Esophagus muscularis mucosa (tissue), 4 donors: ENCODE data around the gene IGFL4. TPM values are rescaled to one million over a fixed set of nuclear protein-coding genes. Genes with fewer than 3 reads are reported as not detected.

Experiments
- DNase-seq: peaks from one replicate; pipeline ENCODE4 v3.0.0-alpha.2; 2017; ENCODE audit errors: extremely low spot score
- H3K27ac ChIP-seq, 4 donors: fragments of 200-600 bp; sonication (generic); replicated peaks in 1 of 4; 1 replicate in 3 of 4; 2 replicates in 1 of 4; pipeline ENCODE4 v1.5.1; 2016 to 2019; ENCODE audit warnings: mild to moderate bottlenecking in 1 of 4
- H3K27me3 ChIP-seq, 4 donors: fragments of 200-600 bp; sonication (generic); one replicate each; pipeline versions ENCODE4 v1.5.1 to v1.6.0; 2016 to 2019
- H3K36me3 ChIP-seq, 4 donors: fragments of 200-600 bp; sonication (generic); one replicate each; pipeline ENCODE4 v1.5.1; 2016 to 2019
- H3K4me1 ChIP-seq, 4 donors: fragments of 200-600 bp; sonication (generic); one replicate each; pipeline ENCODE4 v1.5.1; 2016 to 2019
- H3K4me3 ChIP-seq, 4 donors: fragments of 200-600 bp; sonication (generic); 1 replicate in 2 of 4; 2 replicates in 2 of 4; pipeline ENCODE4 v1.5.1; 2016 to 2019; ENCODE audit warnings: mild to moderate bottlenecking in 4 of 4, moderate library complexity in 1 of 4
- H3K9me3 ChIP-seq, 4 donors: fragments of 200-600 bp; sonication (generic); 1 replicate in 3 of 4; 2 replicates in 1 of 4; pipeline ENCODE4 v1.5.1; 2016 to 2019
- CTCF ChIP-seq, 3 experiments: fragments of 200-600 bp in 2 of 3; fragments of 450-650 bp in 1 of 3; sonication (generic) in 2 of 3; IDR thresholded peaks; one replicate each; pipeline ENCODE4 v1.5.1; 2017 to 2019; ENCODE audit warnings: antibody characterized with exemption in 3 of 3, mild to moderate bottlenecking in 2 of 3, moderate library complexity in 1 of 3
- EP300 ChIP-seq: sonication (generic); formaldehyde crosslinking; IDR thresholded peaks from one replicate; pipeline ENCODE4 v1.6.1; 2017; ENCODE audit warnings: antibody characterized with exemption
- POLR2A ChIP-seq: fragments of 450-650 bp; IDR thresholded peaks from one replicate; pipeline ENCODE4 v1.6.1; 2017; ENCODE audit warnings: antibody characterized with exemption, moderate library complexity, mild to moderate bottlenecking, low read depth
- POLR2AphosphoS5 ChIP-seq, 2 donors: sonication (generic); formaldehyde crosslinking; IDR thresholded peaks; one replicate each; pipeline ENCODE4 v1.6.1; 2017; ENCODE audit warnings: antibody characterized with exemption in 2 of 2
- WGBS: methylation state at CpG from one replicate; pipeline ENCODE4 v1.1.5; 2018; 5-methylcytosine and 5-hydroxymethylcytosine counted together
- intact Hi-C: fragments of 100-400 bp; cut with DNase I; formaldehyde crosslinking; loops from one replicate; pipeline ENCODE4 v1.15.1; 2023
- total RNA-seq, 4 donors: library from RNA; depleted of rRNA; stranded (reverse); fragments of >200 nt; gene quantifications; one replicate each; pipeline versions ENCODE4 v1.1.0 to v1.2.1, GENCODE V29; 2016

The IGFL4 gene
- total RNA-seq, 4 donors from 2014 or later, result not detected

- no peak overlapping the region for H3K27ac ChIP-seq
- peaks cover 6 to 76% (median 30%) of the 10 kb centered on the region in 4 donors for H3K27me3 ChIP-seq
- H3K9me3 ChIP-seq, result no peaks in the 10 kb centered on the region
- DNase-seq, result no peak
- WGBS, result 94% methylated on average over 3 of the region's 3 CpGs
- intact Hi-C loops, result no loop called here
- no peak for TF ChIP-seq POLR2A
- TF ChIP-seq EP300, result no peak
- no peak for TF ChIP-seq POLR2AphosphoS5 (IDR thresholded peaks at IDR 0.05)
- no peak for TF ChIP-seq CTCF (IDR thresholded peaks at IDR 0.05)
- no peaks in the 10 kb centered on the region for H3K36me3 ChIP-seq
- H3K4me1 ChIP-seq, result peaks cover 5 to 9% (median 8%) of the 10 kb centered on the region in 4 donors
- no peak overlapping the region for H3K4me3 ChIP-seq
These were observed 32.6 kb upstream of the IGFL4 start for GRCh38 chr19:46073268-46073922.

GRCh38 chr19:46069806-46070341, 29.1 kb upstream of the IGFL4 start:
- Histone ChIP-seq H3K4me3 (no peak overlapping the region), H3K4me1 (no peaks in the 10 kb centered on the region), H3K9me3 (no peaks in the 10 kb centered on the region), H3K36me3 (no peaks in the 10 kb centered on the region), H3K27ac (no peak overlapping the region), H3K27me3 (peaks cover 0 to 67% (median 4%) of the 10 kb centered on the region in 4 donors)
- TF ChIP-seq POLR2A (no peak), POLR2AphosphoS5 (IDR thresholded peaks at IDR 0.05) (no peak)
- DNase-seq, result no peak
- WGBS, result 50% methylated on average over 6 of the region's 6 CpGs
- intact Hi-C loops, result no loop called here

- WGBS, result 80% methylated on average over 12 of the region's 12 CpGs
- intact Hi-C loops, result no loop called here
- no peaks in the 10 kb centered on the region for H3K36me3 ChIP-seq
- TF ChIP-seq CTCF (IDR thresholded peaks at IDR 0.05) (no peak), EP300 (no peak), POLR2AphosphoS5 (IDR thresholded peaks at IDR 0.05) (no peak), POLR2A (no peak)
- DNase-seq, result no peak
- no peak overlapping the region for H3K27ac ChIP-seq
- H3K4me1 ChIP-seq, result no peaks in the 10 kb centered on the region
- no peaks in the 10 kb centered on the region for H3K9me3 ChIP-seq
- peaks cover 0 to 73% (median 2%) of the 10 kb centered on the region in 4 donors for H3K27me3 ChIP-seq
- H3K4me3 ChIP-seq, result no peak overlapping the region
These were observed 27.8 kb upstream of the IGFL4 start for GRCh38 chr19:46068345-46069258.

- H3K27me3 ChIP-seq, result peaks cover 0 to 77% (median 2%) of the 10 kb centered on the region in 4 donors
- no peaks in the 10 kb centered on the region for H3K4me1 ChIP-seq
- H3K27ac ChIP-seq, result no peak overlapping the region
- no peaks in the 10 kb centered on the region for H3K9me3 ChIP-seq
- no peak for DNase-seq
- H3K4me3 ChIP-seq, result no peak overlapping the region
- intact Hi-C loops, result no loop called here
- no peaks in the 10 kb centered on the region for H3K36me3 ChIP-seq
- no peak for TF ChIP-seq POLR2A
- TF ChIP-seq POLR2AphosphoS5 (IDR thresholded peaks at IDR 0.05), result no peak
- TF ChIP-seq CTCF (IDR thresholded peaks at IDR 0.05), result no peak
- no peak for TF ChIP-seq EP300
- WGBS, result 87% methylated on average over 1 of the region's 1 CpG
These were observed 26.9 kb upstream of the IGFL4 start for GRCh38 chr19:46067691-46068090.

- Histone ChIP-seq H3K36me3 (no peaks in the 10 kb centered on the region), H3K4me1 (no peaks in the 10 kb centered on the region), H3K27me3 (peaks cover 0 to 70% (median 2%) of the 10 kb centered on the region in 4 donors), H3K27ac (no peak overlapping the region), H3K4me3 (no peak overlapping the region), H3K9me3 (no peaks in the 10 kb centered on the region)
- DNase-seq, result no peak
- intact Hi-C loops, result no loop called here
- WGBS, result 88% methylated on average over 1 of the region's 1 CpG
- TF ChIP-seq CTCF (IDR thresholded peaks at IDR 0.05) (no peak), POLR2AphosphoS5 (IDR thresholded peaks at IDR 0.05) (no peak), EP300 (no peak), POLR2A (no peak)
These were observed 25.7 kb upstream of the IGFL4 start for GRCh38 chr19:46066471-46066870.
